SIG-M5 treated with dmso at 0.1 percent for 504 hours (cell line): ENCODE results near the gene UBL4A.

Experiments
- DNase-seq: peaks from one replicate; lab custom pipeline; 2025; ENCODE audit not compliant: unreplicated experiment; lab: John Stamatoyannopoulos, UW

UBL4A gene

GRCh38 chrX:154486396-154487207, at the start of gene UBL4A:
Gene UBL4A (minus strand): TSS chrX:154486615. CDS start chrX:154486584, 31 bp downstream.
- peak; percentile 45 for DNase-seq

GRCh38 chrX:154535892-154536291, 49.5 kb upstream of the UBL4A start:
- no peak for DNase-seq

- DNase-seq, result peak; percentile 76
Measured at GRCh38 chrX:154534526-154535322, 48.3 kb upstream of the UBL4A start.

GRCh38 chrX:154532690-154533089, 46.3 kb upstream of the UBL4A start:
- DNase-seq, result no peak

- DNase-seq, result no peak
Measured at GRCh38 chrX:154531626-154532025, 45.2 kb upstream of the UBL4A start.

GRCh38 chrX:154530286-154530685, 43.9 kb upstream of the UBL4A start:
- no peak for DNase-seq

GRCh38 chrX:154529206-154529612, 42.8 kb upstream of the UBL4A start:
- DNase-seq, result no peak

GRCh38 chrX:154526901-154527675, 40.7 kb upstream of the UBL4A start:
- peak; percentile 82 for DNase-seq

- no peak for DNase-seq
Measured at GRCh38 chrX:154525606-154526490, 39.4 kb upstream of the UBL4A start.

GRCh38 chrX:154519389-154519788, 33.0 kb upstream of the UBL4A start:
- DNase-seq, result no peak

- DNase-seq, result no peak
Measured at GRCh38 chrX:154517101-154517781, 30.8 kb upstream of the UBL4A start.

- peak; percentile 36 for DNase-seq
Measured at GRCh38 chrX:154516656-154517100, 30.3 kb upstream of the UBL4A start.

GRCh38 chrX:154515966-154516655, 29.7 kb upstream of the UBL4A start, which contains the start of gene FAM3A:
Gene FAM3A (minus strand): TSS chrX:154516232. CDS start chrX:154515772, 460 bp downstream.
- DNase-seq, result peak; percentile 83

GRCh38 chrX:154515090-154515965, 28.9 kb upstream of the UBL4A start:
- peak; percentile 10 for DNase-seq

GRCh38 chrX:154513716-154514115, 27.3 kb upstream of the UBL4A start:
- DNase-seq, result no peak

GRCh38 chrX:154512879-154513553, 26.6 kb upstream of the UBL4A start:
- DNase-seq, result no peak

GRCh38 chrX:154511761-154512160, 25.3 kb upstream of the UBL4A start:
- DNase-seq, result no peak
